ENCODE results near the gene HECW1.

DNA sequence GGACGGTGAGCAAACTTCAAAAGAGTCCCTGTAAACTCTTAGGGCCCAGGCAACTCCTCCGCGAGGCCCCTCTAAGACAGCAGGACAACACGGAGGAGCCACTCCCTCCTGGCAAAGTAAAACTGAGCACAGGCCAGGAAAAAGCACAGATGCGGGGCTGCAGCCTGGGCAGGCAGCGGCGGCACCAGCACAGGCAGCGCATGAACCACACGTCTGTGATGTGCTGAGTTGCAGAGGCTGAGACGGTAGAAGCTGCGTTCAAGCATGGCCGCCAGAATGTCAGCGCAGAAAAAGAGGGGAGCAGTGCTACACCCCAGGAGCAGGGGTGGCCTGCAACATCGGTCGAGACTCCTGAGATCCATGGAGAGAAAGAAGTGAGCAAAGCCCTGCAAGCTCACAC lies 424.3 kb downstream of the HECW1 start:
- TF ChIP-seq POLR2AphosphoS5 (IDR thresholded peaks at IDR 0.05; ENCODE audit: borderline replicate concordance, low read depth, low read length) (no peak), EZH2 (IDR thresholded peaks at IDR 0.05) (no peak)

All from SK-N-MC (cell line).